ENCODE results near the gene ZNF521.
A peak's percentile ranks its signal among the peaks of the same experiment; 100 is the strongest.
"Not testable (repeated sequence)": the region's sequence is repeated elsewhere in the genome, so short reads cannot be mapped to it uniquely, and the experiment has no call there.

ZNF521 gene

GRCh38 chr18:25072205-25072604 is 279.8 kb downstream of the ZNF521 start:
- DNase-seq: no peak

DNA sequence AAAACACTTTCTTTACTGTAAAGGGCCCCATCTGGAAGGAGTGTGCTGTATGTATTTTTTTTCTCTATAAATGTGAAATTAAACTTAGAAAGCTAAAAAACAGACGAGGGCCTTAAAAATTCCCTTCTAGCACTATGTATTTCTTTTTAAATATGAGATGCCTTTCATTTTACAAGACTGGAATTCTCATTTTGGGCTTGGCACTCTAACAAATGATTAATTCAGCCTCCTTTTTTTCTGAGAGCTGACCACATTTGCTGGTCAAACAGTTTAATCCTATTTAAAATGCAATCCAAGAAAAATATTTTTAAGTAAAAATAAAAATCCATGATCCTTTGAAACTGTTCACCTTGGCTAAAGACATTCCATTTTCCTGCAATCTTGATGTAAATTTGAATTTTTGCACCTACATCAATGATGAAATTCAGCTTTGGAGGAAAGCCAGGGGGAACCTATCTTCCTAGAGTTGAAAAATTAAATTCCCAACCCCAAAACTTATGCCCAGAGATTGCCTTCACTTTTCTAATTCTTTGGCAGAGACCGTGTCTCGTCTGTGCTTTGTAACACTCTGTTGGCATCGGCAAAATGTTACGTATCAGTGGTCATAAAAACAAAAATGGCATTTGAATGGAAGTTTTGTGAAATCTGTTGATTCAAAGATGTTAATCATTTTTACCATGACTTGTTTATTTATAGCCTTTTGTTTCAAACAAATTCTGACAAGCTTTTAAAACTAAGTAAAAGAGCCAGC is 284.5 kb downstream of the ZNF521 start:
- DNase-seq: no peak

GRCh38 chr18:25066516-25066915 is 285.4 kb downstream of the ZNF521 start:
- DNase-seq: peak; percentile 32

DNA sequence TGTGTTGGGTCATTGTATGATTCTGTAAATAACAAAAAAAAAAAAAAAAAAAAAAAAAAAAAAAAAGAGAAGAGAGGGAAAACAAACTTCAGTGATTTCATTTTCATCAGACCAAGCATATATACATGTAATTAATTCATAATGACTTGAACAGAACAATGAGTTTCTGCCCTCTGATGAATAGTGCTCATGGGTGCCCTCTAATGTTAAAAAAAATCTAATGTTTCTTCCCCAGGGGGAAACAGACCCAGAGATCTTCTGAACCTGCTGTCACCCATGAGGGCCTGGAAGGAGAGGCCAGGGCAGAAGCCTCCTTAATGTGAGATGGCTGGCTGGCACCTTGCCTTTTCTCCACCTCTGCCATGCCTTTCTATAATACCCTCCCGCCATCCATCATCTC is 289.2 kb downstream of the ZNF521 start:
- DNase-seq: no peak

DNA sequence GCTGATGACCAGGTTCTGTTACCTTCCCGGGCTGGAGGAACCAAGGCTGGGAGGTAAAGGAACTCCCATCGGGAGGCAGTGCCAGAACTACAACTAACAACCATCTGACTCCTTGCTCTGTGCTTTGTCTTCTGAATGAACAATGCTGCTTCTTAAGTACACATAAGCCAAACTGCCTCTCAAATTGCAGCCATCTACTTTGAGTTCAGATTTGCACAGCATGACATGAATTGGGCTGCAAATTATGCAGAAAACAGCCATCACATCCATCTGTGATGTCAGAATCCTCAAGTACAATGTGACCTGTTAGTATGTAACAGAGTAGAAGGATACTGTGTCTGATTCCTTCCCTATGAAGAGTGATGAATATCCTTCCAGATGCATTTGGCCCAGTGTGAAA is 290.6 kb downstream of the ZNF521 start:
- DNase-seq: no peak

DNA sequence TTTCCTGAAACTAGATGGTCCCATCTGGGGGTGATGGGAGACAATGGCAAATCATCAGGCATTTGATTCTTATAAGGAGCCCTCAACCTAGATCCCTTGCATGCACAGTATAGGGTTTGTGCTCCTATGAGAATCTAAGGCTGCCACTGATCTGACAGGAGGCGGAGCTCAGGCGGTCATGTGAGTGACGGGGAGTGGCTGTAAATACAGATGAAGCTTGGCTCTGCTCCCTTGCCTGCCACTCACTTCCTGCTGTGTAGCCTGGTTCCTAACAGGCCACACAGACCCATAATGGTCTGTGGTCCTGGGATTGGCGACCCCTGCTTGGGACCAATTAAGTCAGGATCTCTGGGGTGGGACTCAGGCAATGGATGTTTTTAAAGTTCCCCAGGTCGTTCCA is 293.4 kb downstream of the ZNF521 start:
- no peak for DNase-seq

DNA sequence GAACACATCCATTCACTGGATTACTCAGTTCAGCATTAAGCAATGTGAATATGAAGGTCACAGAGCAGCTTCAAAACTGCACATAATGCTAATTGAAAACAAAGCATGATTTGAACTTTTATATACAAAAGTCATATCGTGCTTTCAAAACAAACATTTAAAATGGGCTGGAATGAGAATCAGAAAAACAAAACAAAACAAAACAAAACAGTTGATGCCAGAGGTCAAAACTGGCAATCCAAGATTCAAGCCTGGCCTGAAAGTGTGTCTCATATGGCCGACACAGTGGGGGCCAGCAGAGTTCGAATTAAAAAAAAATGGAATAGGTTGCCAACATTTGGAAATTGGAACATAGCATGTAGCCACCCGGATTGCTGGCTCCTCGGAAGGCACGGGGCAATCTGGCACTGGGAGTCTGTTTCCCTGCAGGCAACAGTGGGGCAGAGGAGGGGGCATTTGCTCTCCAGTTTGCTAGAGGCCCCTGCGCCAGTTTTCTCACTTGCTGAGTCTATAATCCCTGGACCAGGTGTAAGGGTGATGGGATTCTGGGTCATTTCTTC is 294.4 kb downstream of the ZNF521 start:
- DNase-seq: no peak

GRCh38 chr18:25056429-25056828 is 295.5 kb downstream of the ZNF521 start:
- DNase-seq: no peak

- DNase-seq: no peak
Measured at GRCh38 chr18:25055076-25055475, 296.9 kb downstream of the ZNF521 start.

- no peak for DNase-seq
Measured at GRCh38 chr18:25053466-25053865, 298.5 kb downstream of the ZNF521 start.

GRCh38 chr18:25052511-25052921 is 299.4 kb downstream of the ZNF521 start:
- DNase-seq: no peak

DNA sequence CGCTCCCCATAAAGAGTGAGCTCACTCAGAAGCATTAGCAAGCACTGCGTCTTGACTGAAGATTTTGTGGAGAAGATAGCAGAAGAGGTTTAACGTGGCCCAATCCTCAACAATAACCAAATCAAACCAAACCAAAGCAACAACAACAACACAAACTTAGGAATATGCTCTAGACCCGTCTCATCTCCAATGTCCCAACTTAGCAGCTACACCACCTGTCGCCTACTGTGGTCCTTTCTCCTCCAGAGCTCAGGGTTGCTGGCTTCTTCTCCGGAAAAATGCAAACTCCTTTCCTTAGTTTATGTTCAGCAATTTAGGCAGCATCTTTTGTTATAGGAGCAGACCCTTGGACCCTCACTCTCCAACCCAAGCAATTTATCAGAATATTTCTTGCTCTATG is 301.4 kb downstream of the ZNF521 start:
- no peak for DNase-seq

- DNase-seq: no peak
Measured at GRCh38 chr18:25047983-25048382, 304.0 kb downstream of the ZNF521 start.

- DNase-seq: no peak
Measured at GRCh38 chr18:25047421-25047820, 304.5 kb downstream of the ZNF521 start.

DNA sequence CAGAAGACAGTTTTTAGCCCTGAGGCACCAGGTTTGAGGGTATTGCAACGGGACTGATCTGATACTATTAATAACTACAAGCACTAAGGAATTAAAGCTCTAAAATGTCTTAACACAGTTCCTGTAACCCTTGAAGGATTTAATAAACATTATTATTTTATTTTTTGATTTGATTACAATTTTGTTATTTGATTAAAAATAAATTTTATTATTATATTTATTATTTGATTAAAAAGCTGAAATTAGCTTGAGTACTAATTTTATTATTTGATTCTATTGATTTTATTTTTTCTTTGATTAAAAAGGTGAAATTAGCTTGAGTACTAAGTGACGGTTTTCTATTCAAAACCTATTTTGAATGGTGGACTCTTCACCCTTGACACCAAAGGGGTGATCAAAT is 307.3 kb downstream of the ZNF521 start:
- DNase-seq: no peak

GRCh38 chr18:25043104-25043503 is 308.9 kb downstream of the ZNF521 start:
- DNase-seq: no peak

GRCh38 chr18:25042641-25043051 is 309.3 kb downstream of the ZNF521 start:
- no peak for DNase-seq

GRCh38 chr18:25039781-25040180 is 312.2 kb downstream of the ZNF521 start:
- DNase-seq: no peak

GRCh38 chr18:25038261-25038660 is 313.7 kb downstream of the ZNF521 start:
- DNase-seq: no peak

DNA sequence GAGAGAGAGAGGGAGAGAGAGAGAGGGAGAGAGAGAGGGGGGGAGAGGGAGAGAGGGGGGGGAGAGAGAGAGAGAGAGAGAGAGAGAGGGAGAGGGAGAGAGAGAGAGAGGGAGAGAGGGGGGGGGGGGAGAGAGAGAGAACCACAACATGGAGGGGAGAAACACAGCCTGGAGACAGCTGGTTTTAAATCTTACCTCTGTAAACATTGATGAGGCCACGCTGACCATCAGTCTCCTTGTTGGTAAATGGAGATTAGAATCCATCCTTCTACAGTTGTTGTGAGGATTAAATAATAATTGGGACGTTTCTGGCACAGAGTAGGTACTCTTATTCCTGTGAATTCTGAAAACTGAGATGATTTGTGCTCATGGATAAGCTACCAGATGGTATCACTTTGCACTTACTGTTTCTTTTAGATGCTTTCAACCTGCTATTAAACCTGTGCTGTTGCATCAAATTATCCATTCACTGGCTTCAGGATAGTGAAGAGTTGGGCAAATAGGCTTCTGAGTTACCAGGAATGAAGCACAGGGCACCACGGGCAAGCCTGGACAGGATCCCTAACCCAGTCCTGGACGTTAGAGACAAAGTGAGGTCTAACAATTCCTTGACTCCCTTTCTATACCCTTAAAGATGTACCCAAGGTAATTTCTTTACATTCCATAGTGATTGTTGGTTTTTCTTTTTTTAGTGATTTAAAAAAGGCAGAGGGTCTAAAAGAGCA is 318.1 kb downstream of the ZNF521 start:
- no peak for DNase-seq

DNA sequence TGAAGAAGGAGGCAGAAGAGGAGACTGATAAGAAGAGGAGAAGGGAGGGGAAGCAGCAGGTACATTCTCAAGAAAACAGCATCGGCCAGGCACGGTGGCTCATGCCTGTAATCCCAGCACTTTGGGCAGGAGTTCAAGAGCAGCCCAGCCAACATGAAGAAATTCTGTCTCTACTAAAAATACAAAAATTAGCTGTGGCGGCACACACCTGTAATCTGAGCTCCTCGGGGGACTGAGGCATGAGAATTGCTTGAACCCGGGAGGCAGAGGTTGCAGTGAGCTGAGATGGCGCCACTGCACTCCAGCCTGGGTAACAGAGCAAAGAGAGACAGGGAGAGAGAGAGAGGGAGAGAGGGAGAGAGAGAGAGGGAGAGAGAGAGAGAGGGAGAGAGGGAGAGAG is 318.8 kb downstream of the ZNF521 start:
- not testable (repeated sequence) for DNase-seq

- no peak for DNase-seq
Measured at GRCh38 chr18:25029802-25030201, 322.2 kb downstream of the ZNF521 start.

DNA sequence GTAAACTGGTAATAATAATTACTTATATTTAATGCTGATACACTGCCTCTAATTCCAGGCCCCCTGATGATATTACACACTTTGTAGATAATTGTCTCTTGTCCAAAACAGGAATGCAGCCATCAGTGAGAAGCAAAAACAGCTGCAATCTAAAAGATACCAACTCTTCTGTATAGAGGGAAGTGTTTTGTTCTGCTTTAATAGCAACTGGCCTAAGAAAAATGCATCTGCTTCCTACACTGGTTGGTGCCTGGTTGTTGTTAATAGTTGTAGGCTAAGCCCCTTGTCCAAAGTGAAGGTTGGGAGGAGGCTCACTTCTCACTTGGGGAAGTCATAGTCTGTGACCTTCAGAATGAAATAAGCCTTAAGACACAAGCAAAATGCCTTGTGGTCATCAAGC is 332.0 kb downstream of the ZNF521 start:
- no peak for DNase-seq

Measured in fibroblast of skin of scalp (primary cell).